Esophagus muscularis mucosa (tissue), 4 donors: ENCODE measurements around the gene NPAS3. TPM values are rescaled to one million over a fixed set of nuclear protein-coding genes. Genes with fewer than 3 reads are reported as not detected.

Experiments
- DNase-seq: peaks from one replicate; pipeline ENCODE4 v3.0.0-alpha.2; 2017; ENCODE audit errors: extremely low spot score
- H3K27ac ChIP-seq, 4 donors: fragments of 200-600 bp; sonication (generic); replicated peaks in 1 of 4; 1 replicate in 3 of 4; 2 replicates in 1 of 4; pipeline ENCODE4 v1.5.1; 2016 to 2019; ENCODE audit warnings: mild to moderate bottlenecking in 1 of 4
- H3K27me3 ChIP-seq, 4 donors: fragments of 200-600 bp; sonication (generic); one replicate each; pipeline versions ENCODE4 v1.5.1 to v1.6.0; 2016 to 2019
- H3K36me3 ChIP-seq, 4 donors: fragments of 200-600 bp; sonication (generic); one replicate each; pipeline ENCODE4 v1.5.1; 2016 to 2019
- H3K4me1 ChIP-seq, 4 donors: fragments of 200-600 bp; sonication (generic); one replicate each; pipeline ENCODE4 v1.5.1; 2016 to 2019
- H3K4me3 ChIP-seq, 4 donors: fragments of 200-600 bp; sonication (generic); 1 replicate in 2 of 4; 2 replicates in 2 of 4; pipeline ENCODE4 v1.5.1; 2016 to 2019; ENCODE audit warnings: mild to moderate bottlenecking in 4 of 4, moderate library complexity in 1 of 4
- H3K9me3 ChIP-seq, 4 donors: fragments of 200-600 bp; sonication (generic); 1 replicate in 3 of 4; 2 replicates in 1 of 4; pipeline ENCODE4 v1.5.1; 2016 to 2019
- CTCF ChIP-seq, 3 experiments: fragments of 200-600 bp in 2 of 3; fragments of 450-650 bp in 1 of 3; sonication (generic) in 2 of 3; IDR thresholded peaks; one replicate each; pipeline ENCODE4 v1.5.1; 2017 to 2019; ENCODE audit warnings: antibody characterized with exemption in 3 of 3, mild to moderate bottlenecking in 2 of 3, moderate library complexity in 1 of 3
- EP300 ChIP-seq: sonication (generic); formaldehyde crosslinking; IDR thresholded peaks from one replicate; pipeline ENCODE4 v1.6.1; 2017; ENCODE audit warnings: antibody characterized with exemption
- POLR2A ChIP-seq: fragments of 450-650 bp; IDR thresholded peaks from one replicate; pipeline ENCODE4 v1.6.1; 2017; ENCODE audit warnings: antibody characterized with exemption, moderate library complexity, mild to moderate bottlenecking, low read depth
- POLR2AphosphoS5 ChIP-seq, 2 donors: sonication (generic); formaldehyde crosslinking; IDR thresholded peaks; one replicate each; pipeline ENCODE4 v1.6.1; 2017; ENCODE audit warnings: antibody characterized with exemption in 2 of 2
- WGBS: methylation state at CpG from one replicate; pipeline ENCODE4 v1.1.5; 2018; 5-methylcytosine and 5-hydroxymethylcytosine counted together
- intact Hi-C: fragments of 100-400 bp; cut with DNase I; formaldehyde crosslinking; loops from one replicate; pipeline ENCODE4 v1.15.1; 2023
- total RNA-seq, 4 donors: library from RNA; depleted of rRNA; stranded (reverse); fragments of >200 nt; gene quantifications; one replicate each; pipeline versions ENCODE4 v1.1.0 to v1.2.1, GENCODE V29; 2016

Gene NPAS3
- total RNA-seq, 4 donors from 2014 or later: 3.3 to 7.3 (median 5.8) TPM

DNA sequence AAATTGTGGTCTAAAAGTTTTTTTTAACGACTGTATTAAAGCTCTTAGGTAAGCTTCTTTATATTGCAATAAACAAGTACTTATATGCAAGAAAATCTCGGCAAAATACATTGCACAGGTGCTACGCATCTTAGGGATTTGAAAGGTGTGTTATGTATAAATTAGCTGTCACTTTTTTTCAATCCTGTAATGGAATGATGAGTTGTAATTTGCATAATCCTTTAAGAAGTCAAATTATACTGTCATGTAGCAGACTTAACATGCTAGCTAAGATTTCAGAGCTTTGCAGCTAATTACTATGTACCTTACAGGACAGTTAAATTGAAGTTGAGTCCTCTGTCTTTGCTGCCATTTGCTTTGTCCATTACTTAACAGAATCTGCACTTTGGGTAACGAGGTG lies 117.5 kb downstream of the NPAS3 start:
- intact Hi-C loops: no loop called here
- no peak for DNase-seq
- Histone ChIP-seq H3K27me3 (no peaks in the 10 kb centered on the region), H3K4me3 (no peak overlapping the region), H3K4me1 (no peaks in the 10 kb centered on the region), H3K27ac (no peak overlapping the region), H3K36me3 (no peaks in the 10 kb centered on the region), H3K9me3 (no peaks in the 10 kb centered on the region)
- TF ChIP-seq POLR2AphosphoS5 (IDR thresholded peaks at IDR 0.05) (no peak), EP300 (no peak), CTCF (IDR thresholded peaks at IDR 0.05) (no peak), POLR2A (no peak)
- WGBS: 85% methylated on average over 4 of the region's 4 CpGs

GRCh38 chr14:33057585-33057984 lies 118.9 kb downstream of the NPAS3 start:
- DNase-seq: no peak
- WGBS: 92% methylated on average over 4 of the region's 4 CpGs
- no peaks in the 10 kb centered on the region for H3K9me3 ChIP-seq
- no peak overlapping the region for H3K4me3 ChIP-seq
- no peak for TF ChIP-seq POLR2AphosphoS5 (IDR thresholded peaks at IDR 0.05)
- H3K27ac ChIP-seq: no peak overlapping the region
- H3K27me3 ChIP-seq: no peaks in the 10 kb centered on the region
- H3K4me1 ChIP-seq: no peaks in the 10 kb centered on the region
- intact Hi-C loops: no loop called here
- H3K36me3 ChIP-seq: no peaks in the 10 kb centered on the region

DNA sequence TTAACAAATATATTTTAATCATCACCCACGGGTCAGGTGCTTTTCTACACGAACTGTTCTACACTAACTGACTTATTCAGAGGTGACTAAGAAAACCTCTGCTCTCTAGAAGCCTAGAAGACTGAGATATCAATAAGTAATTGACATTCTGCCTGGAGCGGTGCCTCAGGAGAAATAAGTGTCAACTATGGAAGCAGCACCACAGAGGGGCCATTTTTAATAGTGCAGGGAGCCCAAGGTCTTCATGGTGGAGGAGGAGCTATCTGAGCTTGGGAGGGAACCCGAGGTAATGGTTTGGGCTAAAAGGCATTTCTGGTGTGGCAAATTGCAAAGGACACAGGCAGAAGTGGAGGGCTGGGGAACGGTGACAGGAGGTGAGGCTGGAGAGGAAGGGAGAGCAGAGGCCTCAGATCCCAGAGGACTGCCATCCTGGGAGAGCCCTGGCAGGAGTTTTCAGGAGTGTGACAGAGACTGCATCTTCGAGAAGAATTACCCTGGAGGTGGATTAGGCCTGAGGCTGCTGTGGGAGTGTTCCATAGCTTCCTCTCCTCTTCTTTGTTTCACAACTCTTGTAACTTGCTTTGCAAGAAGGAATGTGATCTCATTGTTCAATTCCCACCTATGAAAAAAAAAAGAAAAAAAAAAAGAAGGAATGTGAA lies 123.1 kb downstream of the NPAS3 start:
- Histone ChIP-seq H3K4me1 (no peaks in the 10 kb centered on the region), H3K9me3 (no peaks in the 10 kb centered on the region), H3K27me3 (no peaks in the 10 kb centered on the region), H3K36me3 (no peaks in the 10 kb centered on the region), H3K4me3 (no peak overlapping the region), H3K27ac (no peak overlapping the region)
- no peak for DNase-seq
- WGBS: 90% methylated on average over 6 of the region's 6 CpGs
- no peak for TF ChIP-seq CTCF (IDR thresholded peaks at IDR 0.05)
- no peak for TF ChIP-seq POLR2A
- TF ChIP-seq EP300: no peak
- TF ChIP-seq POLR2AphosphoS5 (IDR thresholded peaks at IDR 0.05): no peak
- intact Hi-C loops: no loop called here

- H3K4me3 ChIP-seq: no peak overlapping the region
- no peaks in the 10 kb centered on the region for H3K4me1 ChIP-seq
- 89% methylated on average over 9 of the region's 9 CpGs for WGBS
- no peak overlapping the region for H3K27ac ChIP-seq
- no peaks in the 10 kb centered on the region for H3K9me3 ChIP-seq
- DNase-seq: no peak
- no peaks in the 10 kb centered on the region for H3K27me3 ChIP-seq
- TF ChIP-seq CTCF (IDR thresholded peaks at IDR 0.05): no peak
- no peak for TF ChIP-seq POLR2AphosphoS5 (IDR thresholded peaks at IDR 0.05)
- TF ChIP-seq EP300: no peak
- TF ChIP-seq POLR2A: no peak
- intact Hi-C loops: no loop called here
- H3K36me3 ChIP-seq: no peaks in the 10 kb centered on the region
Observed at GRCh38 chr14:33062476-33062875, 123.8 kb downstream of the NPAS3 start.

DNA sequence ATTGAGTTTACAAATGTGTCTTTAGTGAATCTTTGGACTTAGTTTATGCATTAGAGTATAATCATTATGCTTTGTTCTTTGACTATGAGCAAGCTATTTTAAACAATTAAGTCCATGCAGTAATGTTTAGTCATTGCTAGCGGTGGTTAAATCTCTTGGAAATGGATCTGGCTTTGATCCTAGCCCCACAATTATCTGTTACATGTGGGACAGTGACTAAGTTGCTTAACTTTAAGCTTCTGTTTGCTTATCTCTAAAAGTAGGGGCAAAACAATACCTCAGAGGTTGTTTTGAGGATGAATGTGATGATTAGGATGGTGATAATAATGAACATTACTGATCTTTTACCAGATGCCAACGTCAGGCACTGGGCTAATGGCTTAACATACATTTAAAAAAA lies 124.2 kb downstream of the NPAS3 start:
- Histone ChIP-seq H3K4me3 (no peak overlapping the region), H3K4me1 (no peaks in the 10 kb centered on the region), H3K36me3 (no peaks in the 10 kb centered on the region), H3K27me3 (no peaks in the 10 kb centered on the region), H3K27ac (no peak overlapping the region), H3K9me3 (no peaks in the 10 kb centered on the region)
- TF ChIP-seq CTCF (IDR thresholded peaks at IDR 0.05): no peak
- TF ChIP-seq POLR2A: no peak
- no peak for TF ChIP-seq POLR2AphosphoS5 (IDR thresholded peaks at IDR 0.05)
- TF ChIP-seq EP300: no peak
- WGBS: 66% methylated on average over 2 of the region's 2 CpGs
- intact Hi-C loops: no loop called here
- DNase-seq: no peak
